IMR-90 (cell line): Measurements from ENCODE around the gene CFAP61. TPM values are rescaled to one million over a fixed set of nuclear protein-coding genes. Genes with fewer than 3 reads are reported as not detected.

ENCODE experiments used
- ATAC-seq: fragments of 200-7000 bp; cut with Tn5 transposase; 2 replicates; pipeline ENCODE4 v1.9.1; 2020; ENCODE audit warnings: low read depth, mild to moderate bottlenecking, moderate library complexity
- BruUV-seq: library from RNA; stranded (reverse); fragments of 400-500 nt; replicated peaks from 2 replicates; lab custom pipeline; 2021; lab: Mats Ljungman, UMichigan
- CTCF ChIA-PET: fragments of 300-600 bp; formaldehyde crosslinking; extraction: SDS; loops from one replicate; lab custom pipeline; 2021; ENCODE audit warnings: antibody characterized with exemption; lab: Yijun Ruan, JAX
- POLR2A ChIA-PET: fragments of 300-600 bp; sonication (Branson Sonifier 250); formaldehyde crosslinking; loops from one replicate; lab custom pipeline; 2022; ENCODE audit warnings: antibody characterized with exemption; ENCODE audit not compliant: unreplicated experiment; lab: Charles Lee
- DNase-seq: peaks from one replicate; pipeline ENCODE4 v3.0.0; 2013
- H2AFZ ChIP-seq: replicated peaks from 2 replicates; pipeline ENCODE3; 2013; ENCODE audit warnings: low read length, mild to moderate bottlenecking; ENCODE audit not compliant: poor library complexity
- H2AK5ac ChIP-seq: 2 replicates; pipeline ENCODE4 v1.6.1; 2013; ENCODE audit warnings: low read depth, low read length, inconsistent platforms
- H2AK9ac ChIP-seq: replicated peaks from 2 replicates; pipeline ENCODE3; 2013; ENCODE audit warnings: mild to moderate bottlenecking, low read depth, low read length, moderate library complexity; ENCODE audit not compliant: poor library complexity
- H2BK120ac ChIP-seq: 2 replicates; pipeline ENCODE4 v1.6.1; 2013; ENCODE audit warnings: low read depth, low read length, inconsistent platforms
- H2BK15ac ChIP-seq: 3 replicates; pipeline ENCODE4 v1.6.1; 2013; ENCODE audit warnings: low read depth, low read length, inconsistent platforms
- H2BK20ac ChIP-seq: 2 replicates; pipeline ENCODE4 v1.6.1; 2013; ENCODE audit warnings: low read depth, mild to moderate bottlenecking, inconsistent platforms, low read length, moderate library complexity
- H2BK5ac ChIP-seq: 2 replicates; pipeline ENCODE4 v1.6.1; 2013; ENCODE audit warnings: mild to moderate bottlenecking, low read depth, low read length, inconsistent platforms; ENCODE audit not compliant: poor library complexity, severe bottlenecking
- H3K14ac ChIP-seq: replicated peaks from 2 replicates; pipeline ENCODE4 v1.6.1; 2013; ENCODE audit warnings: low read depth, low read length, inconsistent platforms
- H3K18ac ChIP-seq: 2 replicates; pipeline ENCODE4 v1.6.1; 2013; ENCODE audit warnings: low read depth, low read length, control low read depth
- H3K23ac ChIP-seq: 2 replicates; pipeline ENCODE4 v1.6.1; 2013; ENCODE audit warnings: low read depth, low read length, inconsistent platforms
- H3K27ac ChIP-seq: 2 replicates; pipeline ENCODE4 v1.5.1; 2013; ENCODE audit warnings: mild to moderate bottlenecking, control low read depth, low read length; ENCODE audit not compliant: insufficient read depth
- H3K27me3 ChIP-seq: 2 replicates; pipeline ENCODE4 v1.6.1; 2013; ENCODE audit warnings: low read length; ENCODE audit not compliant: control insufficient read depth, insufficient read depth
- H3K36me3 ChIP-seq: 2 replicates; pipeline ENCODE4 v1.6.1; 2013; ENCODE audit warnings: low read length, mixed read lengths; ENCODE audit not compliant: control insufficient read depth, insufficient read depth
- H3K4ac ChIP-seq: 2 replicates; pipeline ENCODE4 v1.6.1; 2013; ENCODE audit warnings: low read depth, low read length, inconsistent platforms
- H3K4me1 ChIP-seq: 2 replicates; pipeline ENCODE4 v1.6.1; 2013; ENCODE audit warnings: low read length, mixed read lengths; ENCODE audit not compliant: control insufficient read depth, insufficient read depth
- H3K4me2 ChIP-seq: 2 replicates; pipeline ENCODE4 v1.6.1; 2013; ENCODE audit warnings: low read depth, mild to moderate bottlenecking, control low read depth, low read length, moderate library complexity
- H3K4me3 ChIP-seq: 2 replicates; pipeline ENCODE4 v1.5.1; 2013; ENCODE audit warnings: low read depth, mild to moderate bottlenecking, control low read depth, low read length, moderate library complexity; ENCODE audit not compliant: insufficient read depth
- H3K56ac ChIP-seq: 2 replicates; pipeline ENCODE4 v1.6.1; 2013; ENCODE audit warnings: low read length, inconsistent platforms; ENCODE audit not compliant: insufficient read depth; ENCODE audit errors: extremely low read depth
- H3K79me1 ChIP-seq, 2 experiments: 2 replicates each; pipeline ENCODE4 v1.6.1; 2013; ENCODE audit warnings: low read length in 2 of 2, inconsistent platforms in 1 of 2, low read depth in 1 of 2
- H3K9ac ChIP-seq: 2 replicates; pipeline ENCODE4 v1.6.1; 2013; ENCODE audit warnings: low read depth, low read length, control low read depth
- H3K9me1 ChIP-seq: 2 replicates; pipeline ENCODE4 v1.6.1; 2013; ENCODE audit warnings: low read length, inconsistent platforms; ENCODE audit not compliant: insufficient read depth
- H3K9me3 ChIP-seq: 2 replicates; pipeline ENCODE4 v1.6.1; 2013; ENCODE audit warnings: low read length; ENCODE audit not compliant: control insufficient read depth, insufficient read depth
- H4K20me1 ChIP-seq: 2 replicates; pipeline ENCODE4 v1.6.1; 2013; ENCODE audit warnings: low read length, inconsistent platforms; ENCODE audit not compliant: insufficient read depth
- H4K5ac ChIP-seq: 2 replicates; pipeline ENCODE4 v1.6.1; 2013; ENCODE audit warnings: mild to moderate bottlenecking, low read depth, low read length, control low read depth
- H4K8ac ChIP-seq, 2 experiments: 2 replicates each; pipeline ENCODE4 v1.6.1; 2013; ENCODE audit warnings: low read depth in 2 of 2, low read length in 2 of 2, control low read depth in 1 of 2, inconsistent platforms in 1 of 2
- H4K91ac ChIP-seq: 2 replicates; pipeline ENCODE4 v1.6.1; 2013; ENCODE audit warnings: low read depth, low read length, inconsistent platforms; ENCODE audit not compliant: insufficient read depth
- BHLHE40 ChIP-seq: fragments of 150-350 bp; IDR thresholded peaks from 2 replicates; pipeline ENCODE4 v1.6.1; 2016; ENCODE audit warnings: mild to moderate bottlenecking, low read depth, low read length
- CEBPB ChIP-seq: IDR thresholded peaks from 2 replicates; pipeline ENCODE4 v1.6.1; 2012; ENCODE audit warnings: low read depth, low read length, improper control_type of control experiment
- CHD1 ChIP-seq: IDR thresholded peaks from 2 replicates; pipeline ENCODE4 v1.6.1; 2012; ENCODE audit warnings: low read depth, low read length, improper control_type of control experiment
- CTCF ChIP-seq: conservative IDR thresholded peaks from 2 replicates; pipeline ENCODE4 v1.5.1; 2012; ENCODE audit warnings: mild to moderate bottlenecking, low read depth, low read length, improper control_type of control experiment
- ELK1 ChIP-seq: fragments of 150-350 bp; IDR thresholded peaks from 2 replicates; pipeline ENCODE4 v1.6.1; 2016; ENCODE audit warnings: low read depth, mild to moderate bottlenecking, low read length, moderate library complexity, borderline replicate concordance
- FOS ChIP-seq: fragments of 150-350 bp; IDR thresholded peaks from 2 replicates; pipeline ENCODE4 v1.6.1; 2016; ENCODE audit warnings: low read depth, low read length
- MAFK ChIP-seq: IDR thresholded peaks from 2 replicates; pipeline ENCODE4 v1.6.1; 2012; ENCODE audit warnings: low read depth, low read length, improper control_type of control experiment
- MAZ ChIP-seq: IDR thresholded peaks from 2 replicates; pipeline ENCODE4 v1.6.1; 2012; ENCODE audit warnings: low read depth, mild to moderate bottlenecking, low read length, improper control_type of control experiment, moderate library complexity, borderline replicate concordance
- MXI1 ChIP-seq: IDR thresholded peaks from 2 replicates; pipeline ENCODE4 v1.6.1; 2012; ENCODE audit warnings: low read depth, mild to moderate bottlenecking, low read length, moderate library complexity, borderline replicate concordance
- NFE2L2 ChIP-seq: fragments of 150-350 bp; IDR thresholded peaks from 2 replicates; pipeline ENCODE4 v1.6.1; 2016; ENCODE audit warnings: low read depth, mild to moderate bottlenecking, low read length
- POLR2A ChIP-seq: IDR thresholded peaks from 2 replicates; pipeline ENCODE4 v1.6.1; 2012; ENCODE audit warnings: mild to moderate bottlenecking, low read depth, low read length
- RAD21 ChIP-seq: IDR thresholded peaks from 2 replicates; pipeline ENCODE4 v1.6.1; 2012; ENCODE audit warnings: low read length, improper control_type of control experiment
- RCOR1 ChIP-seq: IDR thresholded peaks from 2 replicates; pipeline ENCODE4 v1.6.1; 2012; ENCODE audit warnings: mild to moderate bottlenecking, low read length, improper control_type of control experiment; ENCODE audit not compliant: insufficient replicate concordance
- RFX5 ChIP-seq: IDR thresholded peaks from 2 replicates; pipeline ENCODE4 v1.8.0; 2012; ENCODE audit warnings: low read depth, mild to moderate bottlenecking, low read length, moderate library complexity
- SMC3 ChIP-seq: fragments of 150-350 bp; IDR thresholded peaks from 2 replicates; pipeline ENCODE4 v1.6.1; 2016; ENCODE audit warnings: low read depth, mild to moderate bottlenecking, antibody characterized with exemption, low read length, moderate library complexity
- USF2 ChIP-seq: fragments of 150-350 bp; IDR thresholded peaks from 2 replicates; pipeline ENCODE4 v1.6.1; 2017; ENCODE audit warnings: mild to moderate bottlenecking, antibody characterized with exemption, low read length, low read depth
- WGBS, 2 experiments: methylation state at CpG; one replicate each; pipeline versions ENCODE4 v1.1.5 to v1.1.7; 2013; ENCODE audit warnings: missing lambda C conversion rate in 2 of 2; ENCODE audit not compliant: insufficient read length in 1 of 2; ENCODE audit errors: extremely low coverage in 2 of 2; 5-methylcytosine and 5-hydroxymethylcytosine counted together
- dilution Hi-C: fragments of 300-500 bp; cut with HindIII; formaldehyde crosslinking; loops from one replicate; pipeline ENCODE4 v1.14.3; 2018; ENCODE audit warnings: low sequenced_read_pairs; ENCODE audit not compliant: unreplicated experiment
- in situ Hi-C: fragments of 300-500 bp; cut with MboI; formaldehyde crosslinking; loops from 3 replicates; pipeline ENCODE4 v1.14.3; 2019; ENCODE audit warnings: low sequenced_read_pairs, inconsistent platforms, mixed read lengths
- intact Hi-C: fragments of 100-400 bp; cut with micrococcal nuclease; formaldehyde crosslinking; loops from 2 replicates; pipeline ENCODE4 v1.10.0; 2022
- polyA plus RNA-seq, 3 experiments: library from polyadenylated mRNA; depleted of rRNA; stranded (reverse); fragments of >200 nt; gene quantifications; 2 replicates each; pipeline ENCODE4 v1.2.3, GENCODE V29; 2012; ENCODE audit warnings: low replicate concordance in 1 of 3
- total RNA-seq: library from RNA; depleted of rRNA; stranded (reverse); fragments of >200 nt; gene quantifications from 2 replicates; pipeline ENCODE4 v1.2.3, GENCODE V29; 2012

CFAP61 gene
- total and polyA plus RNA-seq, 2 of the 4 experiments (the other 2 are of a cell fraction): 0.07 TPM; not detected in 1

GRCh38 chr20:20277894-20278335, 225.6 kb downstream of the CFAP61 start:
- no peak overlapping the region for H4K8ac ChIP-seq
- ATAC-seq: no peak
- no peak overlapping the region for H2AK5ac ChIP-seq
- H3K36me3 ChIP-seq: no peaks in the 10 kb centered on the region
- BruUV-seq: no TSS peak
- H3K27me3 ChIP-seq: peaks cover 2% of the 10 kb centered on the region; the same call in 1 of the 2 replicates
- in situ Hi-C loops: no loop called here
- no peak overlapping the region for H2AK9ac ChIP-seq
- no peak overlapping the region for H3K4ac ChIP-seq
- intact Hi-C loops: no loop called here
- H3K9me1 ChIP-seq: no peaks in the 10 kb centered on the region
- 63% methylated on average over 1 of the region's 3 CpGs; no CpG with 5 or more reads in 1 of the 2 experiments for WGBS, 2 experiments
- no peak overlapping the region for H4K91ac ChIP-seq
- no peak overlapping the region for H2BK15ac ChIP-seq
- H4K5ac ChIP-seq: no peak overlapping the region
- no peaks in the 10 kb centered on the region for H3K79me1 ChIP-seq
- no peak overlapping the region for H3K56ac ChIP-seq
- H3K18ac ChIP-seq: no peak overlapping the region
- ChIA-PET CTCF (no interaction called here), POLR2A (no interaction called here)
- H2BK20ac ChIP-seq: no peak overlapping the region
- no peak overlapping the region for H3K23ac ChIP-seq
- no peak overlapping the region for H2AFZ ChIP-seq
- no peak overlapping the region for H2BK120ac ChIP-seq
- H2BK5ac ChIP-seq: no peak overlapping the region
- TF ChIP-seq FOS: no peak
- TF ChIP-seq CHD1: no peak
- TF ChIP-seq SMC3: no peak
- TF ChIP-seq MAFK: no peak
- TF ChIP-seq ELK1: no peak
- no peak for TF ChIP-seq BHLHE40
- TF ChIP-seq CEBPB: no peak
- TF ChIP-seq RAD21: no peak
- TF ChIP-seq MXI1: no peak
- TF ChIP-seq RCOR1: no peak
- TF ChIP-seq USF2: no peak
- TF ChIP-seq POLR2A: no peak
- no peak for TF ChIP-seq RFX5
- TF ChIP-seq CTCF: no peak
- no peak for TF ChIP-seq NFE2L2
- TF ChIP-seq MAZ: no peak
- H3K4me2 ChIP-seq: no peak overlapping the region
- no peaks in the 10 kb centered on the region for H4K20me1 ChIP-seq
- no peak overlapping the region for H3K4me3 ChIP-seq
- no peaks in the 10 kb centered on the region for H3K4me1 ChIP-seq
- no peak overlapping the region for H3K27ac ChIP-seq
- dilution Hi-C loops: no loop called here
- H3K14ac ChIP-seq: no peak overlapping the region
- DNase-seq: no peak
- H3K9me3 ChIP-seq: no peaks in the 10 kb centered on the region
- H3K9ac ChIP-seq: no peak overlapping the region
